GM18520 (cell line): Measurements from ENCODE around the gene PM20D2.

Experiments
- ATAC-seq: cut with Tn5 transposase; IDR thresholded peaks from one replicate; pipeline ENCODE4 v1.9.1; 2021; ENCODE audit not compliant: unreplicated experiment

The PM20D2 gene

DNA sequence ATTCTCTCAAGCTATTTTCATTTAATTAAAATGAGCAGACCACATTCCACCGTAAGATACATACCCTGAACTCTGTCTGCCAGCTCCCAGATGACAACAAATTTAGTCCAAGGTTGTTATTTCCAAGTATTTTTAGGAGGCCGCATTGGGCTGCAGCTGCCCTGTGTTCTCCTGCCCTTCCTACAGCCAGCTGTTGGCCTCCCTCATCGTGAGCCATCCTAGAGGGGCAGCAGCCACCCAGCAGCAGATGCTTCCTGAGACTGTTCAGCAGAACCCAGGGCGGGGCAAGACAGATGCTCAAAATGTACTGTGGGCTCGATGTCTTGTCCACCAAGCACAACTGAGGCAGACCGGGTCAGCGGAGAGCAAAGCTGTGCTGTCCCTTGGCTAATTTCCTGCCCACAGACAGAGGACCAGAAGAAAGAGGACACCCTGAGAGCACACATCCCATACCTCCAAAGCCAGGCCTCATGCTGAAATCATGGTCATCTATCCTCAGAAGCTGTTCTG, 54.9 kb downstream of the PM20D2 start:
- no peak for ATAC-seq

GRCh38 chr6:89204096-89204495, 58.2 kb downstream of the PM20D2 start:
- no peak for ATAC-seq

- no peak for ATAC-seq
These were observed 60.0 kb downstream of the PM20D2 start for GRCh38 chr6:89205819-89206218.

DNA sequence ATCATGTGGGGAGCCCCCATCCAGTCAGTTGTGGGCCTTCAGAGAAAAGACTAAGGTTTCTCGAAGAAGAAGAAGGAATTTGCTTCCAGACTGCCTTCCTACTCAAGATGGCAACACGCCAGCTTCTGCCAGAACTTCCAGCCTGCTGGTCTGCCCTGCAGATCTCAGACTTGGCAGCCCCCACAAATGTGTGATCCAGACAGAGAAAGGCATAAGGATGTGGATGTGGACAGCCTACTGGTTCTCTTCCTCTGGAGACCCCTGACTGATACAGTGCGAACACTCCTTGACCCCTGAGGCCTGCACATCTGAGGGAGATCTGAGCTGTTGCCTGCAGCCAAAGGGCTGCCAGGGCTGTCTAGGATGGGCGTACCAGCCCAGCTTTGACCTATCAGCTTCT, 62.7 kb downstream of the PM20D2 start:
- ATAC-seq, result no peak

- no peak for ATAC-seq
These were observed 63.6 kb downstream of the PM20D2 start for GRCh38 chr6:89209457-89209856.

GRCh38 chr6:89212472-89212871, 66.6 kb downstream of the PM20D2 start:
- no peak for ATAC-seq

DNA sequence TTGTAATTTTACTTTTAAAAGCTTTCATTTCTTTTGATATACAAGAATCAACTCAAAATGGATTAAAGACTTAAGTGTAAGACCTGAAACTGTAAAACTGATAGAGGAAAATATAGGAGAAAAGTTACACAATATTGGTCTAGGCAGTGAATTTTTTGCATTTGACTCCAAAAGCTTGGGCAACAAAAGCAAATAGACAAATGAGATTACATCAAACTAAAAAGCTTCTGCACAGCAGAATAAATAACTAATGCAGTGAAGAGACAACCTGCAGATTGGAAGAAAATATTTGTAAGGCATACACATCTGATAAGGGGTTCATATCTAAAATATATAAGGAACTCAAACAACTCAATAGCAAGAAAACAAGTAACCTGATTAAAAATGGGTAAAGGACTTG, 68.3 kb downstream of the PM20D2 start:
- ATAC-seq, result no peak
